ENCODE measurements around the gene PCBP4.

PCBP4 gene

DNA sequence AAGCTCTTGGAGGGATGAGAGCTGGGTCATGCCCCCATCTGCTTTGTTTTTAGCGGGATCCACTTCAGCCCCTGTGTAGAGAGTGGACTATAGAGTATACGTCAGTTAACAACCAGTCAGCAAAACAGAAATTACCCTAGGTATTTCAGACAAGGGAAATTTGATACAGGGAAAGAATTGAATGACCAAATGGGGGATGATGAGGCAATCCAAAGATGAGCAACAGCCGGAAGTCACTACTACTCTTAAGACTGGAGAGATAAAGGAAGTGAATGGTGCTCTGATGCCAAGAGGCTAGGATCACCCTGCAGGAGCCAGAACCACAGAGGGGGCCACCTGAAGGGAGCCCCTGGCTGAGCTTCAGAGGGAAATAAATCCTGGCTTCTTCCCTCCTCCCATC lies 13.8 kb downstream of the PCBP4 start:
- Histone ChIP-seq H3K4me2 (ENCODE audit: low read depth, low read length, poor library complexity, severe bottlenecking) (no peak overlapping the region), H3K27ac (ENCODE audit: low read depth, low read length) (no peak overlapping the region), H3K9me2 (replicated peaks; ENCODE audit: insufficient read depth, low read length) (no peaks in the 10 kb centered on the region), H3K79me2 (ENCODE audit: insufficient read depth, low read length) (no peaks in the 10 kb centered on the region), H3K9ac (ENCODE audit: low read length) (no peak overlapping the region), H2AFZ (ENCODE audit: low read depth, low read length, severe bottlenecking) (no peak overlapping the region), H3K4me3 (ENCODE audit: insufficient read depth, low read length, poor library complexity, severe bottlenecking) (no peak overlapping the region), H4K20me1 (ENCODE audit: low read depth, low read length) (no peaks in the 10 kb centered on the region), H3K9me3 (ENCODE audit: insufficient read depth, low read length) (no peaks in the 10 kb centered on the region), H3K27me3 (ENCODE audit: low read length) (no peaks in the 10 kb centered on the region), H3K36me3 (ENCODE audit: low read length) (no peaks in the 10 kb centered on the region), H3F3A (ENCODE audit: insufficient read depth) (no peaks in the 10 kb centered on the region)
- TF ChIP-seq, protein P1, sequence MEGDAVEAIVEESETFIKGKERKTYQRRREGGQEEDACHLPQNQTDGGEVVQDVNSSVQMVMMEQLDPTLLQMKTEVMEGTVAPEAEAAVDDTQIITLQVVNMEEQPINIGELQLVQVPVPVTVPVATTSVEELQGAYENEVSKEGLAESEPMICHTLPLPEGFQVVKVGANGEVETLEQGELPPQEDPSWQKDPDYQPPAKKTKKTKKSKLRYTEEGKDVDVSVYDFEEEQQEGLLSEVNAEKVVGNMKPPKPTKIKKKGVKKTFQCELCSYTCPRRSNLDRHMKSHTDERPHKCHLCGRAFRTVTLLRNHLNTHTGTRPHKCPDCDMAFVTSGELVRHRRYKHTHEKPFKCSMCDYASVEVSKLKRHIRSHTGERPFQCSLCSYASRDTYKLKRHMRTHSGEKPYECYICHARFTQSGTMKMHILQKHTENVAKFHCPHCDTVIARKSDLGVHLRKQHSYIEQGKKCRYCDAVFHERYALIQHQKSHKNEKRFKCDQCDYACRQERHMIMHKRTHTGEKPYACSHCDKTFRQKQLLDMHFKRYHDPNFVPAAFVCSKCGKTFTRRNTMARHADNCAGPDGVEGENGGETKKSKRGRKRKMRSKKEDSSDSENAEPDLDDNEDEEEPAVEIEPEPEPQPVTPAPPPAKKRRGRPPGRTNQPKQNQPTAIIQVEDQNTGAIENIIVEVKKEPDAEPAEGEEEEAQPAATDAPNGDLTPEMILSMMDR (IDR thresholded peaks at IDR 0.05; ENCODE audit: insufficient read depth, low read length, poor library complexity, severe bottlenecking) = no peak
- TF ChIP-seq EZH2phosphoT487 (conservative IDR thresholded peaks at IDR 0.05; ENCODE audit: low read length) = no peak

DNA sequence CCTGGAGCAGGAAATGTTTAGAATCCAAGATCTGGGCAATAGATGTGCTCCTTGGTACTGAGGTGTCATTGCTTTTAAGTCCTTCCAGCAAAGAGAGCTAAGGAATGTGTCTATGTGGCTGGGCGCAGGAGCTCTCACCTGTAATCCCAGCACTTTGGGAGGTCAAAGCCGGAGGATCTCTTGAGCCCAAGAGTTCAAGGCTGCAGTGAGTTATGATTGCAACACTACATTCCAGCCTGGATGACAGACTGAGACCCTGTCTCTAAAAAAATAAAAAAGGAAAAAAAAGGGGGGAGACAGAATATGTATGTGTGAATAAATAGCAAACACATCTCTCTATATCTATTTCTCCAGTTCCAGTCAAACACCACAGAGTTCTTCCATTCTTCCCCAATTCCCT lies 16.4 kb downstream of the PCBP4 start:
- H3K9me2 ChIP-seq (replicated peaks; ENCODE audit: insufficient read depth, low read length) = no peaks in the 10 kb centered on the region
- H3K27ac ChIP-seq (ENCODE audit: low read depth, low read length) = no peak overlapping the region
- H3K4me3 ChIP-seq (ENCODE audit: insufficient read depth, low read length, poor library complexity, severe bottlenecking) = no peak overlapping the region
- H3K79me2 ChIP-seq (ENCODE audit: insufficient read depth, low read length) = no peaks in the 10 kb centered on the region
- TF ChIP-seq, protein P1 (IDR thresholded peaks at IDR 0.05; ENCODE audit: insufficient read depth, low read length, poor library complexity, severe bottlenecking) = no peak
- no peak for TF ChIP-seq EZH2phosphoT487 (conservative IDR thresholded peaks at IDR 0.05; ENCODE audit: low read length)
- no peaks in the 10 kb centered on the region for H4K20me1 ChIP-seq (ENCODE audit: low read depth, low read length)
- no peaks in the 10 kb centered on the region for H3F3A ChIP-seq (ENCODE audit: insufficient read depth)
- no peak overlapping the region for H2AFZ ChIP-seq (ENCODE audit: low read depth, low read length, severe bottlenecking)
- H3K36me3 ChIP-seq (ENCODE audit: low read length) = no peaks in the 10 kb centered on the region
- H3K27me3 ChIP-seq (ENCODE audit: low read length) = no peaks in the 10 kb centered on the region
- H3K4me2 ChIP-seq (ENCODE audit: low read depth, low read length, poor library complexity, severe bottlenecking) = no peak overlapping the region
- H3K9me3 ChIP-seq (ENCODE audit: insufficient read depth, low read length) = no peaks in the 10 kb centered on the region
- no peak overlapping the region for H3K9ac ChIP-seq (ENCODE audit: low read length)

DNA sequence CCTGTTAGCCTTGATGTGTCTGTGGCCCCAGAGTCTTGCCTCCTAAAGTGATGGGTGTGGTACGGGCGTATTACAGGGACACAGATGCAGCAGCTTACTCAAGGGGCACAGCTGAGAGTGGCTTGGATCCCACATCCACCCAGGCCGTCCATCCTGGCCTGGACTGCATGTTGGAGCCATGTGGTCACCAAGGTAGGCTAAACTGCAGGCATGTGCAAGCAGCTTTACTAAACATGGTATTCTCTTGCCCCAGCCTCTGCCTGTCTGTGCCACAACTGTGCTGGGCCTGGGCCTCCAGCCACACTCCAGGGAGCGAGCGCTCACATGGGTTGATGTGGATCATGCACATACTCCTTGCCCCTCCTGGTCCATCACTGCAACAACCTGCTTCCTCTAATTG lies 18.1 kb downstream of the PCBP4 start:
- no peaks in the 10 kb centered on the region for H3F3A ChIP-seq (ENCODE audit: insufficient read depth)
- H2AFZ ChIP-seq (ENCODE audit: low read depth, low read length, severe bottlenecking) = no peak overlapping the region
- no peaks in the 10 kb centered on the region for H4K20me1 ChIP-seq (ENCODE audit: low read depth, low read length)
- no peaks in the 10 kb centered on the region for H3K79me2 ChIP-seq (ENCODE audit: insufficient read depth, low read length)
- no peaks in the 10 kb centered on the region for H3K9me2 ChIP-seq (replicated peaks; ENCODE audit: insufficient read depth, low read length)
- no peaks in the 10 kb centered on the region for H3K9me3 ChIP-seq (ENCODE audit: insufficient read depth, low read length)
- no peak overlapping the region for H3K4me2 ChIP-seq (ENCODE audit: low read depth, low read length, poor library complexity, severe bottlenecking)
- no peaks in the 10 kb centered on the region for H3K27me3 ChIP-seq (ENCODE audit: low read length)
- H3K36me3 ChIP-seq (ENCODE audit: low read length) = no peaks in the 10 kb centered on the region
- TF ChIP-seq EZH2phosphoT487 (conservative IDR thresholded peaks at IDR 0.05; ENCODE audit: low read length) = no peak
- TF ChIP-seq, protein P1 (IDR thresholded peaks at IDR 0.05; ENCODE audit: insufficient read depth, low read length, poor library complexity, severe bottlenecking) = no peak
- no peak overlapping the region for H3K27ac ChIP-seq (ENCODE audit: low read depth, low read length)
- no peak overlapping the region for H3K4me3 ChIP-seq (ENCODE audit: insufficient read depth, low read length, poor library complexity, severe bottlenecking)
- H3K9ac ChIP-seq (ENCODE audit: low read length) = no peak overlapping the region
